Measurements from ENCODE around the gene EPC2.

- TF ChIP-seq HDGF (IDR thresholded peaks at IDR 0.05; ENCODE audit: borderline replicate concordance) (no peak), FOXA1 (IDR thresholded peaks at IDR 0.05) (no peak), TARDBP (IDR thresholded peaks at IDR 0.05) (no peak), FOXK2 (IDR thresholded peaks at IDR 0.05) (no peak), BHLHE40 (IDR thresholded peaks at IDR 0.05; ENCODE audit: borderline replicate concordance) (no peak)
Measured at GRCh38 chr2:148828941-148829340, 184.4 kb downstream of the EPC2 start.
